BLaER1 treated with 17β-estradiol and CSF1 and Interleukin-3, amounts not matched to agents 10 nM and 100 nM (cell line): ENCODE measurements around the gene U2AF1L4.
A peak's percentile ranks its signal among the peaks of the same experiment; 100 is the strongest.

ENCODE experiments used
- H3K27ac ChIP-seq, 11 experiments: shearing (Covaris generic); formaldehyde crosslinking; 2 replicates each; pipeline ENCODE4 v1.8.1; 2022
- H3K27me3 ChIP-seq, 11 experiments: shearing (Covaris generic); formaldehyde crosslinking; 2 replicates each; pipeline ENCODE4 v1.8.1; 2022
- H3K36me3 ChIP-seq, 11 experiments: shearing (Covaris generic); formaldehyde crosslinking; 2 replicates each; pipeline ENCODE4 v1.8.1; 2022
- H3K4me1 ChIP-seq, 10 experiments: shearing (Covaris generic); formaldehyde crosslinking; 2 replicates each; pipeline ENCODE4 v1.8.1; 2022
- H3K4me2 ChIP-seq, 11 experiments: shearing (Covaris generic); formaldehyde crosslinking; 2 replicates each; pipeline ENCODE4 v1.8.1; 2022
- H3K4me3 ChIP-seq, 10 experiments: shearing (Covaris generic); formaldehyde crosslinking; 2 replicates each; pipeline ENCODE4 v1.8.1; 2022
- H3K9ac ChIP-seq, 11 experiments: shearing (Covaris generic); formaldehyde crosslinking; 2 replicates each; pipeline ENCODE4 v1.8.1; 2022
- H3K9me3 ChIP-seq, 11 experiments: shearing (Covaris generic); formaldehyde crosslinking; replicated peaks in 1 of 11; 2 replicates each; pipeline ENCODE4 v1.8.1; 2022
- H4K20me1 ChIP-seq, 11 experiments: shearing (Covaris generic); formaldehyde crosslinking; 2 replicates each; pipeline ENCODE4 v1.8.1; 2022
- Cebpa-rat ChIP-seq, 11 experiments: shearing (Covaris generic); IDR thresholded peaks; 2 replicates each; pipeline ENCODE4 v1.8.1; 2022

U2AF1L4 gene

GRCh38 chr19:35759697-35760096, 14.5 kb upstream of the U2AF1L4 start:
- Histone ChIP-seq H3K27ac (0 out of 22 replicates have a peak overlapping the region, but pooled peaks of 3 of the 11 experiments have one; percentile 3 to 25 (median 6)), H3K36me3 (peaks cover 41 to 66% (median 53%) of the 10 kb centered on the region in 11 experiments), H3K4me3 (no peak overlapping the region), H3K4me2 (peak overlapping the region; percentile 86 to 98 (median 91); a peak in 21 of 22 replicates), H3K27me3 (peaks cover 0 to 14% (median 10%) of the 10 kb centered on the region in 11 experiments; a peak in 12 of 22 replicates), H4K20me1 (peaks cover 0 to 19% (median 0%) of the 10 kb centered on the region in 11 experiments; a peak in 7 of 22 replicates), H3K9me3 (no peaks in the 10 kb centered on the region), H3K4me1 (peaks cover 25 to 42% (median 30%) of the 10 kb centered on the region in 10 experiments), H3K9ac (peak overlapping the region in 10 of 11 experiments; percentile 33 to 98 (median 92); a peak in 18 of 22 replicates)
- TF ChIP-seq Cebpa-rat (IDR thresholded peaks at IDR 0.05), result no peak

- TF ChIP-seq Cebpa-rat (IDR thresholded peaks at IDR 0.05), result no peak
- no peaks in the 10 kb centered on the region for H3K9me3 ChIP-seq
- peak within 1 kb of the TSS; percentile 87 to 98 (median 96) for H3K27ac ChIP-seq
Measured at GRCh38 chr19:35757749-35758608, 12.8 kb upstream of the U2AF1L4 start, which contains the start of gene PROSER3. TSS of gene PROSER3 (plus strand) at chr19:35758176. CDS start at chr19:35758216, 40 bp downstream.

GRCh38 chr19:35757231-35757748, 12.1 kb upstream of the U2AF1L4 start:
- Histone ChIP-seq H3K36me3 (peaks cover 36 to 66% (median 51%) of the 10 kb centered on the region in 11 experiments), H3K27ac (peak overlapping the region in 10 of 11 experiments; percentile 36 to 97 (median 76); a peak in 20 of 22 replicates), H4K20me1 (peaks cover 0 to 19% (median 0%) of the 10 kb centered on the region in 11 experiments; a peak in 7 of 22 replicates), H3K9ac (peak overlapping the region; percentile 62 to 96 (median 92); a peak in 21 of 22 replicates), H3K9me3 (no peaks in the 10 kb centered on the region), H3K27me3 (peaks cover 0 to 14% (median 10%) of the 10 kb centered on the region in 11 experiments; a peak in 12 of 22 replicates), H3K4me1 (peaks cover 25 to 40% (median 30%) of the 10 kb centered on the region in 10 experiments), H3K4me2 (peak overlapping the region; percentile 81 to 99 (median 95)), H3K4me3 (peak overlapping the region; percentile 80 to 97 (median 89))
- no peak for TF ChIP-seq Cebpa-rat (IDR thresholded peaks at IDR 0.05)

More at GRCh38 chr19:35757749-35758608, 12.8 kb upstream of the U2AF1L4 start, which contains the start of gene PROSER3:
- Histone ChIP-seq H4K20me1 (peaks cover 0 to 19% (median 0%) of the 10 kb centered on the region in 11 experiments; a peak in 7 of 22 replicates), H3K36me3 (peaks cover 38 to 66% (median 51%) of the 10 kb centered on the region in 11 experiments), H3K4me3 (peak within 1 kb of the TSS; percentile 80 to 97 (median 89)), H3K27me3 (peaks cover 0 to 14% (median 10%) of the 10 kb centered on the region in 11 experiments; a peak in 12 of 22 replicates), H3K4me2 (peak within 1 kb of the TSS; percentile 92 to 99 (median 96)), H3K9ac (peak within 1 kb of the TSS; percentile 88 to 98 (median 93)), H3K4me1 (peaks cover 25 to 40% (median 30%) of the 10 kb centered on the region in 10 experiments)

GRCh38 chr19:35756377-35757230, 11.4 kb upstream of the U2AF1L4 start, which contains the start of gene HSPB6:
TSS of gene HSPB6 (minus strand) at chr19:35757029. CDS start at chr19:35757008, 21 bp downstream.
- H3K9ac ChIP-seq, result peak within 1 kb of the TSS; percentile 62 to 98 (median 93); a peak in 21 of 22 replicates
- H3K27ac ChIP-seq, result peak within 1 kb of the TSS in 10 of 11 experiments; percentile 76 to 97 (median 92); a peak in 20 of 22 replicates
- no peak for TF ChIP-seq Cebpa-rat (IDR thresholded peaks at IDR 0.05)
- H3K4me2 ChIP-seq, result peak within 1 kb of the TSS; percentile 81 to 99 (median 95)
- peaks cover 29 to 65% (median 50%) of the 10 kb centered on the region in 11 experiments for H3K36me3 ChIP-seq
- H3K9me3 ChIP-seq, result no peaks in the 10 kb centered on the region
- peaks cover 0 to 24% (median 0%) of the 10 kb centered on the region in 11 experiments; a peak in 7 of 22 replicates for H4K20me1 ChIP-seq
- H3K4me1 ChIP-seq, result peaks cover 25 to 40% (median 31%) of the 10 kb centered on the region in 10 experiments
- H3K27me3 ChIP-seq, result peaks cover 0 to 14% (median 10%) of the 10 kb centered on the region in 11 experiments; a peak in 12 of 22 replicates
- peak within 1 kb of the TSS; percentile 80 to 97 (median 89) for H3K4me3 ChIP-seq

- Histone ChIP-seq H3K4me1 (peaks cover 25 to 44% (median 32%) of the 10 kb centered on the region in 10 experiments), H4K20me1 (peaks cover 0 to 26% (median 0%) of the 10 kb centered on the region in 11 experiments; a peak in 7 of 22 replicates), H3K4me3 (no peak overlapping the region), H3K9me3 (no peaks in the 10 kb centered on the region), H3K9ac (peak overlapping the region in 1 of 11 experiments; percentile 13; a peak in 1 of 22 replicates), H3K27ac (no peak overlapping the region), H3K4me2 (peak overlapping the region in 3 of 11 experiments; percentile 8 to 92 (median 30); a peak in 3 of 22 replicates), H3K27me3 (peaks cover 0 to 14% (median 10%) of the 10 kb centered on the region in 11 experiments; a peak in 12 of 22 replicates), H3K36me3 (peaks cover 21 to 56% (median 42%) of the 10 kb centered on the region in 11 experiments)
- no peak for TF ChIP-seq Cebpa-rat (IDR thresholded peaks at IDR 0.05)
Measured at GRCh38 chr19:35755550-35756376, 10.5 kb upstream of the U2AF1L4 start.

- H3K4me2 ChIP-seq, result 0 out of 22 replicates have a peak overlapping the region, but pooled peaks of 1 of the 11 experiments have one; percentile 5
Measured at GRCh38 chr19:35755131-35755549, 9.9 kb upstream of the U2AF1L4 start.

More at GRCh38 chr19:35755131-35755549, 9.9 kb upstream of the U2AF1L4 start:
- H3K9me3 ChIP-seq, result no peaks in the 10 kb centered on the region
- peaks cover 31 to 49% (median 37%) of the 10 kb centered on the region in 10 experiments for H3K4me1 ChIP-seq
- no peak for TF ChIP-seq Cebpa-rat (IDR thresholded peaks at IDR 0.05)
- peaks cover 0 to 26% (median 0%) of the 10 kb centered on the region in 11 experiments; a peak in 7 of 22 replicates for H4K20me1 ChIP-seq
- peaks cover 0 to 14% (median 10%) of the 10 kb centered on the region in 11 experiments; a peak in 12 of 22 replicates for H3K27me3 ChIP-seq
- H3K27ac ChIP-seq, result no peak overlapping the region
- H3K4me3 ChIP-seq, result no peak overlapping the region
- H3K9ac ChIP-seq, result no peak overlapping the region; a peak in 1 of 22 replicates
- H3K36me3 ChIP-seq, result peaks cover 17 to 50% (median 36%) of the 10 kb centered on the region in 11 experiments
